GM23338 (cell line): ENCODE measurements around the gene HAP1. TPM values are rescaled to one million over a fixed set of nuclear protein-coding genes. Genes with fewer than 3 reads are reported as not detected.

Experiments used
- ATAC-seq: fragments of 200-7000 bp; cut with Tn5 transposase; 3 replicates; pipeline ENCODE4 v1.9.1; 2020
- DNase-seq: peaks from one replicate; pipeline ENCODE4 v3.0.0-alpha.2; 2015; ENCODE audit warnings: low spot score
- H2AFZ ChIP-seq: fragments of 200-600 bp; sonication (generic); 2 replicates; pipeline ENCODE4 v1.8.0; 2016; ENCODE audit warnings: antibody characterized with exemption, mild to moderate bottlenecking, moderate library complexity
- H3F3A ChIP-seq: fragments of 200-600 bp; sonication (generic); replicated peaks from 2 replicates; pipeline ENCODE4 v1.8.0; 2017; ENCODE audit warnings: antibody characterized with exemption, mixed run types, low read depth
- H3K27ac ChIP-seq: fragments of 200-600 bp; sonication (generic); 2 replicates; pipeline ENCODE4 v1.6.1; 2016; ENCODE audit warnings: low read depth
- H3K27me3 ChIP-seq: fragments of 200-600 bp; sonication (generic); 2 replicates; pipeline ENCODE4 v1.8.0; 2016; ENCODE audit warnings: mild to moderate bottlenecking, mixed run types, moderate library complexity; ENCODE audit not compliant: insufficient read depth
- H3K36me3 ChIP-seq: fragments of 200-600 bp; sonication (generic); 2 replicates; pipeline ENCODE4 v1.8.0; 2016; ENCODE audit warnings: mild to moderate bottlenecking; ENCODE audit not compliant: insufficient read depth
- H3K4me1 ChIP-seq: fragments of 200-600 bp; sonication (generic); 2 replicates; pipeline ENCODE4 v1.8.0; 2016; ENCODE audit warnings: mild to moderate bottlenecking, moderate library complexity; ENCODE audit not compliant: insufficient read depth
- H3K4me2 ChIP-seq: fragments of 200-600 bp; sonication (generic); 2 replicates; pipeline ENCODE4 v1.7.1; 2017; ENCODE audit warnings: mixed run types
- H3K4me3 ChIP-seq: fragments of 200-600 bp; sonication (generic); 2 replicates; pipeline ENCODE4 v1.6.1; 2016; ENCODE audit warnings: mixed run types
- H3K79me2 ChIP-seq: fragments of 200-600 bp; sonication (generic); replicated peaks from 2 replicates; pipeline ENCODE4 v1.8.0; 2017; ENCODE audit warnings: mild to moderate bottlenecking; ENCODE audit not compliant: insufficient read depth
- H3K9me2 ChIP-seq: fragments of 200-600 bp; sonication (generic); 2 replicates; pipeline ENCODE4 v1.8.0; 2017; ENCODE audit not compliant: insufficient read depth
- H4K20me1 ChIP-seq: fragments of 200-600 bp; sonication (generic); replicated peaks from 2 replicates; pipeline ENCODE4 v1.8.0; 2017; ENCODE audit warnings: mild to moderate bottlenecking; ENCODE audit not compliant: insufficient read depth
- H3K27ac Mint-ChIP-seq: 2 replicates; pipeline ENCODE4 v1.8.0; 2020; ENCODE audit warnings: inconsistent platforms, mild to moderate bottlenecking, moderate library complexity, mixed read lengths
- H3K27me3 Mint-ChIP-seq: 3 replicates; pipeline ENCODE4 v1.8.0; 2022; ENCODE audit warnings: low read depth, mild to moderate bottlenecking, moderate library complexity, mixed read lengths, inconsistent platforms; ENCODE audit not compliant: insufficient read depth, poor library complexity
- H3K36me3 Mint-ChIP-seq: 3 replicates; pipeline ENCODE4 v1.8.0; 2021; ENCODE audit warnings: low read depth, mild to moderate bottlenecking, inconsistent platforms, moderate library complexity, mixed read lengths
- H3K4me1 Mint-ChIP-seq: 3 replicates; pipeline ENCODE4 v1.8.0; 2020; ENCODE audit warnings: mild to moderate bottlenecking, inconsistent platforms, mixed read lengths
- H3K4me3 Mint-ChIP-seq: 3 replicates; pipeline ENCODE4 v1.8.0; 2021; ENCODE audit warnings: moderate library complexity, mild to moderate bottlenecking, inconsistent platforms, mixed read lengths
- H3K9me3 Mint-ChIP-seq: 3 replicates; pipeline ENCODE4 v1.8.0; 2020; ENCODE audit warnings: moderate library complexity, mild to moderate bottlenecking, inconsistent platforms, mixed read lengths
- CREB1 ChIP-seq: fragments of 250-450 bp; sonication (Bioruptor Pico); IDR thresholded peaks from 2 replicates; pipeline ENCODE4 v1.5.0; 2020; ENCODE audit warnings: low read depth, mild to moderate bottlenecking, moderate library complexity
- CTCF ChIP-seq, 2 experiments: fragments of 200-600 bp in 1 of 2; sonication (generic) in 1 of 2; conservative IDR thresholded peaks; 2 replicates each; pipeline versions ENCODE4 v1.5.1 to v1.6.1; 2016 to 2017; ENCODE audit warnings: antibody characterized with exemption in 2 of 2, low read depth in 2 of 2, mild to moderate bottlenecking in 2 of 2, moderate library complexity in 1 of 2
- EZH2 ChIP-seq: fragments of 200-600 bp; sonication (generic); IDR thresholded peaks from one replicate; pipeline ENCODE4 v1.8.0; 2017; ENCODE audit warnings: antibody characterized with exemption, mild to moderate bottlenecking, low read depth; ENCODE audit not compliant: unreplicated experiment
- EZH2phosphoT487 ChIP-seq: fragments of 200-600 bp; sonication (generic); IDR thresholded peaks from one replicate; pipeline ENCODE4 v1.8.1; 2018; ENCODE audit warnings: antibody characterized with exemption; ENCODE audit not compliant: unreplicated experiment
- JUNB ChIP-seq: IDR thresholded peaks from one replicate; pipeline ENCODE4 v1.6.1; 2016; ENCODE audit warnings: antibody characterized with exemption; ENCODE audit not compliant: unreplicated experiment
- NANOG ChIP-seq: IDR thresholded peaks from 2 replicates; pipeline ENCODE4 v1.6.1; 2016; ENCODE audit warnings: antibody characterized with exemption, borderline replicate concordance
- POLR2AphosphoS5 ChIP-seq: IDR thresholded peaks from 2 replicates; pipeline ENCODE4 v1.6.1; 2016; ENCODE audit warnings: antibody characterized with exemption, low read depth
- REST ChIP-seq: IDR thresholded peaks from one replicate; pipeline ENCODE4 v1.6.1; 2018; ENCODE audit warnings: antibody characterized with exemption; ENCODE audit not compliant: unreplicated experiment
- STAT1 ChIP-seq: IDR thresholded peaks from one replicate; pipeline ENCODE4 v1.6.1; 2016; ENCODE audit warnings: antibody characterized with exemption; ENCODE audit not compliant: unreplicated experiment
- ZNF114 ChIP-seq: fragments of 250-450 bp; sonication (Bioruptor Pico); IDR thresholded peaks from 2 replicates; pipeline ENCODE4 v1.5.0; 2020; ENCODE audit warnings: mild to moderate bottlenecking, moderate library complexity
- ZNF331 ChIP-seq: fragments of 250-450 bp; sonication (Bioruptor Pico); IDR thresholded peaks from 2 replicates; pipeline ENCODE4 v1.5.0; 2020; ENCODE audit warnings: low read depth, mild to moderate bottlenecking, moderate library complexity
- ZNF462 ChIP-seq: fragments of 250-450 bp; sonication (Bioruptor Pico); IDR thresholded peaks from 2 replicates; pipeline ENCODE4 v1.5.0; 2020; ENCODE audit warnings: mild to moderate bottlenecking, moderate library complexity
- polyA plus RNA-seq: library from polyadenylated mRNA; unstranded; fragments of >200 nt; fragmentation: Nextera tagmentation; extraction: Ambion mirVana; gene quantifications from 2 replicates; pipeline ENCODE4 v1.2.1, GENCODE V29; 2016
- total RNA-seq: library from RNA; depleted of rRNA; stranded (reverse); fragments of >200 nt; shearing (Covaris generic); gene quantifications from 2 replicates; pipeline ENCODE4 v1.2.3, GENCODE V29; 2014
- TF ChIP-seq, protein P1 (sequence below): IDR thresholded peaks from 2 replicates; pipeline ENCODE4 v1.6.1; 2016; ENCODE audit warnings: antibody characterized with exemption

The HAP1 gene
- total and polyA plus RNA-seq, 2 experiments from 2014 or later = 1.6 to 2.2 TPM

- no peak for ATAC-seq
- peaks cover 15% of the 10 kb centered on the region for H3K79me2 ChIP-seq
- peaks cover 49% of the 10 kb centered on the region for H3F3A ChIP-seq
- H3K27ac Mint-ChIP-seq = peak overlapping the region; percentile 100
- H3K27me3 ChIP-seq = no peaks in the 10 kb centered on the region
- peaks cover 13% of the 10 kb centered on the region; the same call in 2 of the 3 replicates for H3K4me1 Mint-ChIP-seq
- peak overlapping the region; percentile 91 for H3K27ac ChIP-seq
- H3K9me2 ChIP-seq = no peaks in the 10 kb centered on the region
- peaks cover 39% of the 10 kb centered on the region for H3K36me3 ChIP-seq
- peaks cover 22% of the 10 kb centered on the region for H4K20me1 ChIP-seq
- H2AFZ ChIP-seq = no peak overlapping the region
- H3K27me3 Mint-ChIP-seq = peaks cover 18% of the 10 kb centered on the region
- TF ChIP-seq ZNF462 (CRISPR knock-in tag) (no peak), ZNF114 (CRISPR knock-in tag) (no peak), STAT1 (no peak), EZH2phosphoT487 (no peak), CREB1 (CRISPR knock-in tag) (no peak), JUNB (no peak), NANOG (no peak), ZNF331 (CRISPR knock-in tag) (no peak), POLR2AphosphoS5 (peak; percentile 3), EZH2 (no peak), REST (no peak), CTCF (conservative IDR thresholded peaks at IDR 0.05; ENCODE audit: low read depth in 2 of 2) (peak; percentile 61 to 93)
- TF ChIP-seq, protein P1, sequence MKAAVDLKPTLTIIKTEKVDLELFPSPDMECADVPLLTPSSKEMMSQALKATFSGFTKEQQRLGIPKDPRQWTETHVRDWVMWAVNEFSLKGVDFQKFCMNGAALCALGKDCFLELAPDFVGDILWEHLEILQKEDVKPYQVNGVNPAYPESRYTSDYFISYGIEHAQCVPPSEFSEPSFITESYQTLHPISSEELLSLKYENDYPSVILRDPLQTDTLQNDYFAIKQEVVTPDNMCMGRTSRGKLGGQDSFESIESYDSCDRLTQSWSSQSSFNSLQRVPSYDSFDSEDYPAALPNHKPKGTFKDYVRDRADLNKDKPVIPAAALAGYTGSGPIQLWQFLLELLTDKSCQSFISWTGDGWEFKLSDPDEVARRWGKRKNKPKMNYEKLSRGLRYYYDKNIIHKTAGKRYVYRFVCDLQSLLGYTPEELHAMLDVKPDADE = no peak
- H3K4me2 ChIP-seq = peak overlapping the region; percentile 83
- H3K4me1 ChIP-seq = peaks cover 7% of the 10 kb centered on the region; the same call in 1 of the 2 replicates
- peaks cover 52% of the 10 kb centered on the region for H3K36me3 Mint-ChIP-seq
- peaks cover 9% of the 10 kb centered on the region for H3K9me3 Mint-ChIP-seq
- peak overlapping the region; percentile 94 for H3K4me3 Mint-ChIP-seq
- peak overlapping the region; percentile 87 for H3K4me3 ChIP-seq
- peak; percentile 83 for DNase-seq
These were observed 44.7 kb downstream of the HAP1 start for GRCh38 chr17:41689497-41690299.
